SK-MEL-5 (cell line): ENCODE results near the gene SLC35F3. TPM values are rescaled to one million over a fixed set of nuclear protein-coding genes. Genes with fewer than 3 reads are reported as not detected.

ENCODE experiments used
- DNase-seq: peaks from one replicate; pipeline ENCODE4 v3.0.0-alpha.2; 2016; ENCODE audit warnings: low read depth, low spot score
- in situ Hi-C: cut with HindIII; loops from 2 replicates; pipeline ENCODE4 v1.10.0; 2016; ENCODE audit warnings: low sequenced_read_pairs, high pct_unique_total_duplicates, low pct_unique_long_range_greater_than_20kb
- total RNA-seq: library from RNA; depleted of rRNA; stranded (reverse); fragments of >200 nt; shearing (Covaris generic); gene quantifications from 2 replicates; pipeline ENCODE4 v1.2.3, GENCODE V29; 2014

Gene SLC35F3
- total RNA-seq, 1 experiment from 2014 or later = 0.03 TPM

DNA sequence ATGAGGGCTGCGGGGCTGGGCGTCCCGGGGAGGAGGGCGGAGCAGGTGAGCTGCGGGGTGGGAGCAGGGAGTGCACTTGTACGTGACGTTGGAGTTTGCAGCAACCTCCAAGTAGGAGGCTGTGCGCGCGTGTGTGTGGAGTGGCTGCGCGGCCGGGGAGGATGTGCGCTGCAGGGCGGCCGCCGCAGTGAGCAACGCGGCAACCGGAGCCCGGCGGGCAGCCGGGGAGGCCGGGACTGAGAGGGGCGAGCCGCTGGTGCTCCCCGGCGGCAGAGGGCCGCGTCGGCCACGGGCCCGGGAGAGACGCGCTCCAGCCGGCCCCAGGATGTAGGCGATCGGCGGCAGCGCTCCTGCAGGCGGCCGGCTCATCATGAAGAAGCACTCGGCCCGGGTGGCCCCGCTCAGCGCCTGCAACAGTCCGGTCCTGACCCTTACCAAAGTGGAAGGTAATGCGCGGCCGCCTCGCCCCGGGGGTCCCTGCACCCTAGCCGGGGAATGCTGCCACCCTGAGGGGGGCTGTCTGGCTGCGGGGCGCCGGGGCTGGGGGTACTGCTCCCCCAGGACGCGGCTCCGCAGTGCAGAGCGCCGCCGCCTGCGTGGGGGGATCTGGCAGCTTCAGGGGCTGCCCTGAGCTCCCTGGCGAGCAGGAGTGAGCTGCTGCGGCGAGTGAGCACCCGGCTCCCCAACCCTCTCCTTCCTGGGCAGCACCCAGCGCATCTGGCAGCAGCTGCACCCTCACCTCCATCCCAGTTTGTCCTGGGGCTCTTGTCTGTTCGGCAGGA is 309.8 kb downstream of the SLC35F3 start:
- in situ Hi-C loops = no loop called here
- no peak for DNase-seq

DNA sequence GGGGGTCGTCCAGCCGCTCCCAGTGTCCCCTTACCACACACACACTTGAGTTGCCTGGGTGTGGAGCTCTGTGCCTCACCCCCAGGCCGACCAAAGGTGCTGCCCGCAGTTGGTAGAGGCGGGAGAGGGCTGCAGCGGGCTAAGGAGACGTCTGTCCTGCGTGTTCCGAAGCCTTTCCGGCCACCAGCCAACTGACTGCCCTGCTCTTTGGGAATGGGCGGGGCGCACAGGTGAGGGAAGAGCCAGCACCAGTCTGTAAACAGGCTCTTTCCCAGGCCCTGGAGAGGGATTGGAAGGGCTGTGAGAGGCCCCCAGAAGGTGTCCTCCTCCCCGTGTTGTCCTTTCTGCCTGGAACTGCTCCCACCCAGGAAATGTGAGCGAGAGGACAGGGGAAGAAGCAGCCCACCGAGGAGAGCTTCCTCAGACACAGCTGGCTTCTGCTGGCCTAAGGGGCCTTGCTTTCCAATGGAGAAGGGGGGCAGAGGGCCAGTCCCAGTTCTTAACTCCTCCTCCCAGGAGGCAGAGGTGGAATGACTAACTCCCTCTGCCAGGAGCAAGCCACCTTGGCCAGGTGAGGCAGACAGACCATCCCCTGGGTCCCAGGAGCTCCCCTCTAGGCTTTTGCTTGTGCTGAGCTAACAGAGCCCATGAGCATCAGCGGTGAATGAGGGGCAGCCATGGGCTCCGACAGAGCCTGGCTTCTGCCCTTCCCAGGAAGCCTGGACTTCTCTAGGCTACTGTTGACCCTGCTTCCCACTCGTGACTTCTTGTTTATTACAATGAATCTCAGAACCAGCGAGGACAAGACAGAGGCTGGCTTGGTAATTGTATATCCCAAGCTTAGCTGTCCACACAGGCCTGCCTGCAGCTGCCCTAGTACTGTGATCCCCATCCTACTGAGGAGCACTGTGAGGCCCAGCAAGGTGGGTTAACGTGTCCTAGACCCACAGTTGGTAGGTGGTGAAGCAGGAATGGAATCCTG is 310.7 kb downstream of the SLC35F3 start:
- in situ Hi-C loops = no loop called here
- no peak for DNase-seq

- DNase-seq = no peak
- in situ Hi-C loops = no loop called here
Observed at GRCh38 chr1:234216116-234216703, 311.7 kb downstream of the SLC35F3 start.

- in situ Hi-C loops = no loop called here
Observed at GRCh38 chr1:234217316-234217840, 312.9 kb downstream of the SLC35F3 start.

DNA sequence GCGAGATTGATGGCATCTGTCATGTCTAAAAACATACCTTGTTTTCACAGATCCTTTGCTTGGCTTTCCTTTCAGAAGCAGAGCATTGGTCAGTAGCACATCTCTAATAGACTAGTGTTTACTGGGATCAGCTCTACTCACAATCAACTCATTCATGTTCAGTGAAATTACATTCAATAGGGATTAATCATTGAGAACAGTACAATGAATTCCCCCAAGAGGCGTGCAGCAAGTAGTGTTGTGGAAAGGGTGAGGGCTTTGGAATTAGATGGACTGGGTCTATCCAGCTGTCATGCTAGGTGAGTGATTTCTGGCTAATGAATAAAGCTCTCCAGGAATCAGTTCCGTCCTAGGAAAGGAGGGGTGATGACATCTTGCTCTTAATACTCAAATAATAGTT is 313.6 kb downstream of the SLC35F3 start:
- DNase-seq = no peak

More at GRCh38 chr1:234217316-234217840, 312.9 kb downstream of the SLC35F3 start:
- no peak for DNase-seq

GRCh38 chr1:234219711-234220110 is 315.2 kb downstream of the SLC35F3 start:
- DNase-seq = no peak
- in situ Hi-C loops = no loop called here

More for the DNA sequence above, 313.6 kb downstream of the SLC35F3 start:
- in situ Hi-C loops = no loop called here

GRCh38 chr1:234221601-234222000 is 317.1 kb downstream of the SLC35F3 start:
- in situ Hi-C loops = no loop called here
- no peak for DNase-seq

DNA sequence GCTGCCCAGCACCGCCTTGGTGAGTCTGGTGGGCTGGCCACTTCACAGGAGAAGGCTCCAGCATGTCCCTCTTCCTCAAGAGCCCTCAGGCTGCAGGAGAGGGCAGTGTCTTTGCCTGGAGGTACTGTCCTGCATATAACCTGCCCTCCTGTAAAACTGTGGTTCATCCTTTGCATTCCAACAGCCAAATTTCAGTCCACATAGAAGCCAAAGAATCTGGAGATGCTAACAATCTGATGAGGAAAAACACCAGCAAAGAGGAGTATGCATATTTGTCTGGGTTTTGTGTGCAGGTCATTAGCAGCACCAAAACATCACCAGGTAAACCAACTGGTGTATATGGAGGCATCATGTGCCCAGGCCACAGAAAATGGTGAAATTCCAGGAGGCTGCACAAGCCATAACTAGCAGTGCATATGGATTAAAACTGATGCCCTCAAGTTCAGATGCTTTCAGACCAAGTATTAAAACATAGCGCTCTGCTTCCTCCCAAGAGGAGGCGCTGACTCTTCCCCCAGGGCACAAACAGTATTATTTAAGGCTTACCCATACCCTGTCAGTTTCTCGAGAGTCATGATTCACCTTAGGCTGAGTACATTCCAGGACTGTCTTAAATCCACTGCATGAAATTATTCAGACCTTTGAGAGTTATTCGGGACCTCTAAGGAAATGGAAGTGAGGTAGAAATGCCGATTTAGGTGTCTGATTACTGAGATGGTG is 318.2 kb downstream of the SLC35F3 start:
- DNase-seq = no peak
- in situ Hi-C loops = no loop called here

DNA sequence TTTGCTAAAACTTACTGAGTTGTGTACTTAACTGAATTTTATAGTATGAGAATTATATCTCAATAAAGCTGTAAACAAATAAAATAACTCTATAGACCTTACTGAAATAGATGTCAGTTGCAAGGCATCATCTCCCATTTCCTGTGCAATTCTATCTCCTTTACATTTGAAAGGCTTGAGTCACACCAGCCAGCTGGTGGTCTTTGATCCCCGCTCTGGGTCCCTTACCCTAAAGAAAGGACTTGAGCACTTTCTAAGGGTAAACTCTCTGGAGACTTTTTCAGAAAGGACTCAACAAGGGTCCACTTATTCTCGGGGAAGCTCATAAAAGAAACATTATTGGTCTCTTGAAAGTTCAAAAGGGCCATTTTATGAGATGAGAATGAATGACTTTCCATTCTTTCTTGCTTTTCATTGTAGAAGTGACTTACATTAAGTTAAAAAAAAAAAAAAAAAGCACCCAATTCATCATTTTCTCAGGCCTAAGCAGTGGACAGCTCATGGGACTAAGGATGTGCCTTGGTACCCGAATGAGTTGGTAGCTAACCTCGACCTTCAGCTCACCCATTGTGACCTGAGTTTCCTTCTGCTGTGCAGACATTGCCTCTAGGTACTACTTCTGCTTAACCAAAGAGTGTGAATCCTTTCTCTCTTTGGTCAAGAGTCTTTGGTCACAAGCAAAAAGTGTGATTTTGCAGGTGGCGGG is 321.8 kb downstream of the SLC35F3 start:
- peak; percentile 57 for DNase-seq
- in situ Hi-C loops = no loop called here

- in situ Hi-C loops = no loop called here
- no peak for DNase-seq
Observed at GRCh38 chr1:234226819-234227165, 322.3 kb downstream of the SLC35F3 start.

- DNase-seq = no peak
- in situ Hi-C loops = no loop called here
Observed at GRCh38 chr1:234229581-234230387, 325.3 kb downstream of the SLC35F3 start.

- no peak for DNase-seq
Observed at GRCh38 chr1:234230414-234230862, 326.0 kb downstream of the SLC35F3 start.

DNA sequence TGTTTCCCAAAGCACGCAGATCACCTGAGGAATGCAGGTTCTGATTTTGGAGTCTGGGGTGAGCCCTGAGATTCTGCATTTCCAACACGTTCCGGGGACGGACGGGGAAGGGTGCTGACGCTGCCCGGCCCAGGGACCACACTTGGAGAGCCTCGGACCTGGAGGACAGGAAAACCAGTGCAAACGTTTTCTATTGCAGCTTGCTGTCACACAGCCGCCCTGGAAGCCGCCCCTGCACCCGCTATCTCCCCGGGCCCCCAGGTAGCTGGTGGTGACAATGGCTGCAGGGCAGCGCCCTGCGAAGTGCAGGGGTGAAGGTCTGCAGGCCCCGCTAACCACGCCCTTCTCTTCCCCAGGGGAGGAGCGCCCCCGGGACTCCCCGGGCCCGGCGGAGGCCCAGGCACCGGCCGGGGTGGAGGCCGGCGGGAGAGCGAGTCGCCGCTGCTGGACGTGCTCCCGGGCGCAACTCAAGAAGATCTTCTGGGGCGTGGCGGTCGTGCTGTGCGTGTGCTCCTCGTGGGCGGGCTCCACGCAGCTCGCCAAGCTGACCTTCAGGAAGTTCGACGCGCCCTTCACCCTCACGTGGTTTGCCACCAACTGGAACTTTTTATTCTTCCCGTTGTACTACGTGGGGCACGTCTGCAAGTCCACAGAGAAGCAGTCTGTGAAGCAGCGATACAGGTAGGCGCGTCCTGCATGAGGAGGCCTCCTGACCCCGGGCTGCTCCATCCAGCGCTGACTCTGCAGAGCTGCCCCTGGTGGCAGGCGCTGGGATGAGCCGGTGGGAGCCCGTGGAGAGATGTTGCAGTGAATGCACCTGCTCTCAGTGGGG is 326.8 kb downstream of the SLC35F3 start:
- in situ Hi-C loops = no loop called here
- no peak for DNase-seq

More at GRCh38 chr1:234230414-234230862, 326.0 kb downstream of the SLC35F3 start:
- in situ Hi-C loops = no loop called here

DNA sequence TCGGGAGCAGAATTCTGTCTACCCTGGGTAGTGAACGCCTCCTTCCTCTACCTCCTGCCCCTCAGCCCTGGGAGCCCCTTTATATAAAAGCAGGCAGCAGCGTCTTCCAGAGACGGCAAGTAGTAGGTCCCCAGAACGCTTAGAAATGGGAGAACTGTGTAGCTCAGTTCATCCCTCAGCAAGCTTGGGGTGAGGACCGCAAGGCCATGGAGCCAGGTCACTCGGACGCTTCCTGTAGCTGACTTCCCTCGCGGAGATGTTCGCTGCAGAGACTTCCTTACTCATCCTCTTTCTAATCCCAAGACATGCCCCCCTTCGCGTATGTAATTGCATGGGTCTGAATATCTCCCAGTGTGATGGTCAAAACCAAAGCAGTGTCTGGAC is 327.4 kb downstream of the SLC35F3 start:
- DNase-seq = no peak
- in situ Hi-C loops = no loop called here

- no peak for DNase-seq
- in situ Hi-C loops = no loop called here
Observed at GRCh38 chr1:234234199-234234598, 329.7 kb downstream of the SLC35F3 start.
